ENCODE measurements around the gene CNOT6L.

CNOT6L gene

GRCh38 chr4:77818073-77818601 lies 1.0 kb downstream of the CNOT6L start:
- CTCF ChIA-PET = interaction anchor here (0.7 to 1.0 kb wide), 3 partner anchors 11 to 36 kb away, joined by 3 to 6 read pairs (median 4); no protein-coding TSS in a partner anchor
- POLR2A ChIA-PET (ENCODE audit: low non-redundant PET) = interaction anchor here (0.6 to 2.2 kb wide), 3 partner anchors 44 to 1079 kb away, joined by 4 to 10 read pairs (median 4); partner anchors contain the start of gene MRPL1
- peak; percentile 71 for TF ChIP-seq CTCF (conservative IDR thresholded peaks at IDR 0.05; ENCODE audit: low read depth)
- peak overlapping the region; percentile 95 for H3K27ac ChIP-seq
- DNase-seq (ENCODE audit: low spot score) = peak; percentile 83

GRCh38 chr4:77817304-77818072 lies 1.7 kb downstream of the CNOT6L start:
- peak overlapping the region; percentile 95; the same call in 1 of the 2 replicates for H3K27ac ChIP-seq
- DNase-seq (ENCODE audit: low spot score) = no peak
- CTCF ChIA-PET = interaction anchor here (0.6 to 1.0 kb wide), 4 partner anchors 12 to 776 kb away, joined by 3 to 6 read pairs (median 4); no protein-coding TSS in a partner anchor
- TF ChIP-seq CTCF (conservative IDR thresholded peaks at IDR 0.05; ENCODE audit: low read depth) = no peak
- POLR2A ChIA-PET (ENCODE audit: low non-redundant PET) = interaction anchor here (0.8 to 2.2 kb wide), 2 partner anchors 45 to 61 kb away, joined by 4 to 10 read pairs; partner anchors contain the start of gene MRPL1

- CTCF ChIA-PET = interaction anchor here (0.7 kb wide), 1 partner anchor 14 kb away, joined by 4 read pairs; no protein-coding TSS in a partner anchor
- H3K27ac ChIP-seq = no peak overlapping the region
- POLR2A ChIA-PET (ENCODE audit: low non-redundant PET) = interaction anchor here (2.2 kb wide), 1 partner anchor 46 kb away, joined by 10 read pairs; the partner anchor contains the start of gene MRPL1
- TF ChIP-seq CTCF (conservative IDR thresholded peaks at IDR 0.05; ENCODE audit: low read depth) = no peak
- no peak for DNase-seq (ENCODE audit: low spot score)
Observed at GRCh38 chr4:77816546-77816945, 2.6 kb downstream of the CNOT6L start.

- ChIA-PET CTCF (no interaction called here), POLR2A (ENCODE audit: low non-redundant PET) (no interaction called here)
- no peak for DNase-seq (ENCODE audit: low spot score)
- no peak overlapping the region for H3K27ac ChIP-seq
- no peak for TF ChIP-seq CTCF (conservative IDR thresholded peaks at IDR 0.05; ENCODE audit: low read depth)
Observed at GRCh38 chr4:77815636-77816035, 3.5 kb downstream of the CNOT6L start.

- DNase-seq (ENCODE audit: low spot score) = no peak
- no peak overlapping the region for H3K27ac ChIP-seq
- CTCF ChIA-PET = no interaction called here
- no peak for TF ChIP-seq CTCF (conservative IDR thresholded peaks at IDR 0.05; ENCODE audit: low read depth)
- POLR2A ChIA-PET (ENCODE audit: low non-redundant PET) = no interaction called here
Observed at GRCh38 chr4:77805840-77806239, 13.3 kb downstream of the CNOT6L start.

GRCh38 chr4:77804471-77804870 lies 14.7 kb downstream of the CNOT6L start:
- no peak overlapping the region for H3K27ac ChIP-seq
- TF ChIP-seq CTCF (conservative IDR thresholded peaks at IDR 0.05; ENCODE audit: low read depth) = no peak
- ChIA-PET CTCF (no interaction called here), POLR2A (ENCODE audit: low non-redundant PET) (no interaction called here)
- no peak for DNase-seq (ENCODE audit: low spot score)

Data from RWPE1 (cell line).